K562 (cell line): ENCODE results near the gene POLD2. TPM values are rescaled to one million over a fixed set of nuclear protein-coding genes. Genes with fewer than 3 reads are reported as not detected.

Source experiments
- ATAC-seq: fragments of 200-7000 bp; cut with Tn5 transposase; 3 replicates; pipeline ENCODE4 v1.9.1; 2020; ENCODE audit warnings: moderate library complexity
- BruUV-seq: library from RNA; stranded (reverse); fragments of 400-500 nt; replicated peaks from 2 replicates; lab custom pipeline; 2021; lab: Mats Ljungman, UMichigan
- CTCF ChIA-PET: fragments of 300-600 bp; formaldehyde crosslinking; extraction: SDS; loops from one replicate; lab custom pipeline; 2021; ENCODE audit warnings: low intra/inter-chr PET ratio; lab: Yijun Ruan, JAX
- POLR2A ChIA-PET: fragments of 300-600, 350-650 bp; sonication (Branson Sonifier 250); formaldehyde crosslinking; extraction: SDS; loops from one replicate; lab custom pipeline; 2021; ENCODE audit warnings: antibody characterized with exemption, inconsistent platforms; lab: Yijun Ruan, JAX
- DNase-seq, 4 experiments: peaks; one replicate each; pipeline versions ENCODE4 v3.0.0 to v3.0.0-alpha.2; 2011 to 2018; ENCODE audit warnings: low spot score in 3 of 4, mixed read lengths in 3 of 4; ENCODE audit errors: extremely low read depth in 1 of 4
- FAIRE-seq: peaks from 2 replicates; lab custom pipeline; 2011; peaks lifted over from hg19 to GRCh38; lab: Jason Lieb, UNC
- H2AFZ ChIP-seq: 2 replicates; pipeline ENCODE4 v1.6.0; 2011; ENCODE audit warnings: low read depth, low read length, control low read depth, inconsistent platforms
- H3K27ac ChIP-seq: fragments of 200-600 bp; 3 replicates; pipeline ENCODE4 v1.8.0; 2011; ENCODE audit warnings: low read depth, mild to moderate bottlenecking, control low read depth, inconsistent platforms, low read length, moderate library complexity, mixed read lengths; ENCODE audit errors: extremely low read depth
- H3K27me3 ChIP-seq, 2 experiments: fragments of 300-600 bp in 1 of 2; 2 replicates in 1 of 2; 3 replicates in 1 of 2; pipeline versions ENCODE4 v1.6.0 to v1.8.0; 2011; ENCODE audit warnings: inconsistent platforms in 2 of 2, low read length in 2 of 2, mild to moderate bottlenecking in 1 of 2, mixed read lengths in 1 of 2, moderate library complexity in 1 of 2; ENCODE audit not compliant: control insufficient read depth in 2 of 2, insufficient read depth in 2 of 2
- H3K36me3 ChIP-seq: fragments of 300-600 bp; 3 replicates; pipeline ENCODE4 v1.8.0; 2011; ENCODE audit warnings: mild to moderate bottlenecking, low read length, inconsistent platforms; ENCODE audit not compliant: control insufficient read depth, insufficient read depth
- H3K4me1 ChIP-seq, 2 experiments: fragments of 200-600 bp in 1 of 2; replicated peaks in 1 of 2; 2 replicates in 1 of 2; 3 replicates in 1 of 2; pipeline versions ENCODE4 v1.5.1 to v1.8.0; 2011; ENCODE audit warnings: inconsistent platforms in 2 of 2, low read length in 2 of 2, mild to moderate bottlenecking in 1 of 2, mixed read lengths in 1 of 2, moderate library complexity in 1 of 2; ENCODE audit not compliant: control insufficient read depth in 2 of 2, insufficient read depth in 2 of 2
- H3K4me2 ChIP-seq: 2 replicates; pipeline ENCODE4 v1.6.1; 2011; ENCODE audit warnings: low read length, control low read depth, inconsistent platforms, mixed read lengths; ENCODE audit not compliant: insufficient read depth
- H3K4me3 ChIP-seq: fragments of 200-600 bp; sonication (generic), shearing (Covaris generic); 2 replicates; pipeline ENCODE4 v1.5.1; 2016; ENCODE audit warnings: control low read depth, inconsistent platforms
- H3K79me2 ChIP-seq: fragments of 200-600 bp; 3 replicates; pipeline ENCODE4 v1.8.0; 2011; ENCODE audit warnings: low read length, inconsistent platforms; ENCODE audit not compliant: control insufficient read depth, insufficient read depth
- H3K9ac ChIP-seq, 2 experiments: 2 replicates each; pipeline versions ENCODE4 v1.6.0 to v1.6.1; 2011; ENCODE audit warnings: low read depth in 2 of 2, low read length in 2 of 2, control low read depth in 1 of 2, inconsistent platforms in 1 of 2, mild to moderate bottlenecking in 1 of 2, mixed read lengths in 1 of 2; ENCODE audit not compliant: insufficient read depth in 1 of 2
- H3K9me1 ChIP-seq: one replicate; pipeline ENCODE4 v1.6.0; 2011; ENCODE audit warnings: inconsistent platforms, mild to moderate bottlenecking, low read length, moderate library complexity; ENCODE audit not compliant: control insufficient read depth, insufficient read depth
- H3K9me3 ChIP-seq: replicated peaks from 2 replicates; pipeline ENCODE4 v1.5.1; 2011; ENCODE audit warnings: low read depth, low read length, inconsistent platforms; ENCODE audit not compliant: control insufficient read depth, insufficient read depth
- H4K20me1 ChIP-seq: replicated peaks from 2 replicates; pipeline ENCODE4 v1.6.1; 2011; ENCODE audit warnings: low read length, inconsistent platforms, mixed read lengths; ENCODE audit not compliant: control insufficient read depth, insufficient read depth
- ARID4B ChIP-seq: sonication (generic); formaldehyde crosslinking; IDR thresholded peaks from 2 replicates; pipeline ENCODE4 v1.8.0; 2022; ENCODE audit warnings: mild to moderate bottlenecking, missing genetic modification reagents
- ATF7 ChIP-seq: fragments of 450-650 bp; IDR thresholded peaks from 2 replicates; pipeline ENCODE4 v1.7.1; 2014; ENCODE audit warnings: mild to moderate bottlenecking, moderate library complexity
- BRCA1 ChIP-seq, 2 experiments: fragments of 450-650 bp in 1 of 2; sonication (generic) in 1 of 2; formaldehyde crosslinking in 1 of 2; IDR thresholded peaks; 2 replicates each; pipeline versions ENCODE4 v1.5.0 to v1.6.1; 2017 to 2020; ENCODE audit warnings: mild to moderate bottlenecking in 1 of 2, missing genetic modification reagents in 1 of 2
- CREB1 ChIP-seq, 2 experiments: sonication (generic) in 1 of 2; formaldehyde crosslinking in 1 of 2; IDR thresholded peaks; 2 replicates each; pipeline versions ENCODE4 v1.6.1 to v1.8.0; 2012 to 2022; ENCODE audit warnings: inconsistent platforms in 1 of 2, mild to moderate bottlenecking in 1 of 2, missing genetic modification reagents in 1 of 2, moderate library complexity in 1 of 2
- KDM5B ChIP-seq: fragments of 200-600 bp; sonication (generic); IDR thresholded peaks from 2 replicates; pipeline ENCODE4 v1.6.1; 2012; ENCODE audit warnings: low read depth, mild to moderate bottlenecking, moderate library complexity, low read length, control low read depth, inconsistent platforms; ENCODE audit not compliant: insufficient replicate concordance
- KHSRP ChIP-seq: fragments of 450-650 bp; IDR thresholded peaks from 2 replicates; pipeline ENCODE4 v1.6.1; 2017
- MEF2A ChIP-seq: IDR thresholded peaks from 2 replicates; pipeline ENCODE4 v1.6.1; 2011; ENCODE audit warnings: low read depth, mild to moderate bottlenecking, low read length, moderate library complexity; ENCODE audit not compliant: control insufficient read depth
- SIN3A ChIP-seq, 2 experiments: fragments of 150-350 bp in 1 of 2; IDR thresholded peaks; 2 replicates each; pipeline ENCODE4 v1.6.1; 2011 to 2016; ENCODE audit warnings: borderline replicate concordance in 2 of 2, low read depth in 2 of 2, low read length in 2 of 2, mild to moderate bottlenecking in 2 of 2, moderate library complexity in 2 of 2; ENCODE audit not compliant: control insufficient read depth in 1 of 2
- TSHZ1 ChIP-seq: fragments of 250-450 bp; sonication (Bioruptor Pico); IDR thresholded peaks from 2 replicates; pipeline ENCODE4 v1.4.0; 2020; ENCODE audit warnings: mild to moderate bottlenecking, moderate library complexity
- ZNF263 ChIP-seq: sonication (generic); formaldehyde crosslinking; IDR thresholded peaks from 2 replicates; pipeline ENCODE4 v1.8.0; 2022; ENCODE audit warnings: mild to moderate bottlenecking, missing genetic modification reagents, borderline replicate concordance
- ZNF384 ChIP-seq: IDR thresholded peaks from 2 replicates; pipeline ENCODE4 v1.6.1; 2012; ENCODE audit warnings: low read depth, low read length, improper control_type of control experiment
- whole genome bisulfite sequencing: fragments of 100-300 bp; shearing (Covaris generic); methylation state at CpG from one replicate; pipeline ENCODE4 v1.1.6; 2016; ENCODE audit warnings: low coverage, mixed read lengths; ENCODE audit not compliant: insufficient coverage; ENCODE audit errors: missing lambda C conversion rate; 5-methylcytosine and 5-hydroxymethylcytosine counted together
- in situ Hi-C: fragments of 300-500 bp; cut with MboI; formaldehyde crosslinking; loops from 4 replicates; pipeline ENCODE4 v1.15.0; 2018; ENCODE audit warnings: inconsistent platforms, mixed read lengths
- intact Hi-C: fragments of 100-400 bp; cut with micrococcal nuclease; formaldehyde crosslinking; loops from 2 replicates; pipeline ENCODE4 v1.14.2; 2022
- polyA plus RNA-seq, 8 experiments: library from polyadenylated mRNA; depleted of rRNA in 4 of 8; stranded (reverse) in 5 of 8; unstranded in 3 of 8; fragments of >200 nt; fragmentation: Nextera tagmentation in 2 of 8; fragmentation: Illumina TruSeq in 1 of 8; extraction: Ambion mirVana in 2 of 8; extraction: Trizol in 1 of 8; gene quantifications; 2 replicates each; pipeline versions ENCODE4 v1.2.1 to v1.2.3, GENCODE V29; 2011 to 2014; ENCODE audit warnings: inconsistent platforms in 1 of 8, missing spikeins in 1 of 8
- total RNA-seq, 7 experiments: library from RNA; depleted of rRNA in 6 of 7; stranded (reverse); fragments of >200 nt in 6 of 7; fragmentation: Illumina TruSeq in 2 of 7; extraction: Trizol in 2 of 7; gene quantifications; 2 replicates each; pipeline versions ENCODE4 v1.2.1 to v1.2.3, GENCODE V29; 2011 to 2021; ENCODE audit warnings: low replicate concordance in 1 of 7
- TF ChIP-seq, protein P1 (sequence below): fragments of 450-650 bp; formaldehyde crosslinking; IDR thresholded peaks from 2 replicates; pipeline ENCODE4 v1.4.0; 2022; ENCODE audit warnings: mild to moderate bottlenecking, moderate library complexity

The POLD2 gene
- total and polyA plus RNA-seq, 9 of the 15 experiments (the other 6 are each of a cell fraction or from before 2014, with no cell fraction given), result 29.7 to 259 (median 225) TPM

- H3K79me2 ChIP-seq, result peaks cover 48% of the 10 kb centered on the region
- H3K9me1 ChIP-seq, result peaks cover 4% of the 10 kb centered on the region
- H3K9me3 ChIP-seq, result no peaks in the 10 kb centered on the region
- H3K27me3 ChIP-seq, result no peaks in the 10 kb centered on the region
- peaks cover 73% of the 10 kb centered on the region for H3K36me3 ChIP-seq
- H3K4me1 ChIP-seq, result peaks cover 14 to 37% of the 10 kb centered on the region in 2 experiments; a peak in 4 of 5 replicates
- ATAC-seq, result no peak
- DNase-seq, result no peak
- CTCF ChIA-PET, result no interaction called here
- no peak overlapping the region for H3K4me2 ChIP-seq
- intact Hi-C loops, result no loop called here
- WGBS, result 92% methylated on average over 8 of the region's 8 CpGs
- H3K4me3 ChIP-seq, result no peak overlapping the region
- no peak overlapping the region; the same call in 2 of the 3 replicates for H3K27ac ChIP-seq
- H4K20me1 ChIP-seq, result peaks cover 11% of the 10 kb centered on the region; the same call in 1 of the 2 replicates
- in situ Hi-C loops, result no loop called here
- BruUV-seq, result no TSS peak
- H3K9ac ChIP-seq, result peak overlapping the region in 1 of 2 experiments; percentile 61; a peak in 1 of 4 replicates
- H2AFZ ChIP-seq, result no peak overlapping the region
- POLR2A ChIA-PET, result interaction anchor here (0.6 to 1.8 kb wide), 4 partner anchors 8 to 98 kb away, joined by 3 to 10 read pairs (median 3); partner anchors contain the start of genes DBNL and PGAM2
- no peak for FAIRE-seq
- TF ChIP-seq, protein P1, sequence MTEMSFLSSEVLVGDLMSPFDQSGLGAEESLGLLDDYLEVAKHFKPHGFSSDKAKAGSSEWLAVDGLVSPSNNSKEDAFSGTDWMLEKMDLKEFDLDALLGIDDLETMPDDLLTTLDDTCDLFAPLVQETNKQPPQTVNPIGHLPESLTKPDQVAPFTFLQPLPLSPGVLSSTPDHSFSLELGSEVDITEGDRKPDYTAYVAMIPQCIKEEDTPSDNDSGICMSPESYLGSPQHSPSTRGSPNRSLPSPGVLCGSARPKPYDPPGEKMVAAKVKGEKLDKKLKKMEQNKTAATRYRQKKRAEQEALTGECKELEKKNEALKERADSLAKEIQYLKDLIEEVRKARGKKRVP (CRISPR knock-in tag), result no peak
- no peak for TF ChIP-seq SIN3A (IDR thresholded peaks at IDR 0.05; ENCODE audit: borderline replicate concordance in 2 of 2, control insufficient read depth in 1 of 2, low read depth in 2 of 2, low read length in 2 of 2)
- TF ChIP-seq BRCA1 (IDR thresholded peaks at IDR 0.05), result no peak
- no peak for TF ChIP-seq BRCA1 (CRISPR knock-in tag; IDR thresholded peaks at IDR 0.05)
- no peak for TF ChIP-seq ATF7
- TF ChIP-seq ZNF263 (CRISPR knock-in tag), result no peak
- no peak for TF ChIP-seq KDM5B
- no peak for TF ChIP-seq CREB1 (IDR thresholded peaks at IDR 0.05)
- TF ChIP-seq CREB1 (CRISPR knock-in tag; IDR thresholded peaks at IDR 0.05), result no peak
- TF ChIP-seq ARID4B (CRISPR knock-in tag), result no peak
- TF ChIP-seq KHSRP, result no peak
- no peak for TF ChIP-seq TSHZ1 (CRISPR knock-in tag)
- TF ChIP-seq ZNF384, result no peak
- no peak for TF ChIP-seq MEF2A
These were observed 3.4 kb downstream of the POLD2 start for GRCh38 chr7:44119829-44120380.
